Hematopoietic multipotent progenitor cell treated with erythropoietin and hydrocortisone succinate and interleukin-3 and kit ligand, for 17 days (in vitro differentiated cells): ENCODE measurements around the gene MUTYH.
"Not testable (repeated sequence)": the region's sequence is repeated elsewhere in the genome, so short reads cannot be mapped to it uniquely, and the experiment has no call there.

ENCODE experiments used
- DNase-seq: peaks from one replicate; pipeline ENCODE4 v3.0.0-alpha.2; 2015; ENCODE audit warnings: low spot score

The MUTYH gene

GRCh38 chr1:45321444-45321843 is 18.8 kb downstream of the MUTYH start:
- DNase-seq = no peak

GRCh38 chr1:45319761-45320160 is 20.5 kb downstream of the MUTYH start:
- DNase-seq = no peak

- DNase-seq = no peak
Measured at GRCh38 chr1:45317166-45317565, 23.1 kb downstream of the MUTYH start.

- DNase-seq = no peak
Measured at GRCh38 chr1:45314266-45314665, 26.0 kb downstream of the MUTYH start.

- DNase-seq = no peak
Measured at GRCh38 chr1:45306905-45307304, 33.3 kb downstream of the MUTYH start.

- DNase-seq = no peak
Measured at GRCh38 chr1:45306319-45306718, 33.9 kb downstream of the MUTYH start.

GRCh38 chr1:45305231-45305630 is 35.0 kb downstream of the MUTYH start:
- DNase-seq = no peak

- no peak for DNase-seq
Measured at GRCh38 chr1:45304311-45305081, 35.7 kb downstream of the MUTYH start.

GRCh38 chr1:45303520-45304310 is 36.5 kb downstream of the MUTYH start:
- DNase-seq = peak; percentile 94

- DNase-seq = no peak
Measured at GRCh38 chr1:45302505-45303150, 37.6 kb downstream of the MUTYH start.

- DNase-seq = no peak
Measured at GRCh38 chr1:45300669-45300997, 39.6 kb downstream of the MUTYH start.

GRCh38 chr1:45299981-45300668 is 40.1 kb downstream of the MUTYH start:
- peak; percentile 65 for DNase-seq

- no peak for DNase-seq
Measured at GRCh38 chr1:45299296-45299695, 40.9 kb downstream of the MUTYH start.

GRCh38 chr1:45297666-45298356 is 42.4 kb downstream of the MUTYH start:
- DNase-seq = no peak

GRCh38 chr1:45291716-45292115 is 48.5 kb downstream of the MUTYH start:
- DNase-seq = no peak

GRCh38 chr1:45291002-45291401 is 49.2 kb downstream of the MUTYH start:
- DNase-seq = not testable (repeated sequence)

GRCh38 chr1:45286521-45286920 is 53.7 kb downstream of the MUTYH start:
- DNase-seq = not testable (repeated sequence)

GRCh38 chr1:45284858-45285257 is 55.4 kb downstream of the MUTYH start:
- not testable (repeated sequence) for DNase-seq

GRCh38 chr1:45282351-45282750 is 57.9 kb downstream of the MUTYH start:
- no peak for DNase-seq
